ENCODE results near the gene BLTP3B. TPM values are rescaled to one million over a fixed set of nuclear protein-coding genes. Genes with fewer than 3 reads are reported as not detected.

BLTP3B gene
- total and polyA plus RNA-seq, 2 of the 13 experiments (the other 11 are each of a cell fraction or from before 2014, with no cell fraction given) = 15.6 to 24.4 TPM

GRCh38 chr12:100156731-100157426 lies 14.2 kb upstream of the BLTP3B start:
- H3K36me3 ChIP-seq (replicated peaks in 1 of 2; ENCODE audit: control insufficient read depth in 1 of 2, insufficient read depth in 2 of 2, low read length in 2 of 2) = no peaks in the 10 kb centered on the region
- peaks cover 4% of the 10 kb centered on the region; the same call in 1 of the 2 replicates for H3K9me3 ChIP-seq (ENCODE audit: low read length)
- ATAC-seq (peak; percentile 14; the same call in 2 of the 3 replicates), FAIRE-seq (no peak), DNase-seq (ENCODE audit: low spot score) (no peak)
- in situ Hi-C loops (cut with HindIII; ENCODE audit: extremely low pct_ligation_motif_present, low pct_unique_long_range_greater_than_20kb) (no loop called here), intact Hi-C loops (cut with micrococcal nuclease; ENCODE audit: unreplicated experiment) (no loop called here)
- ChIA-PET CTCF (ENCODE audit: low intra/inter-chr PET ratio, low total read pairs) (no interaction called here), POLR2A (no interaction called here)
- no TSS peak for BruUV-seq (replicated peaks)
- H3K4me1 ChIP-seq (ENCODE audit: insufficient read depth, low read length) = peaks cover 6% of the 10 kb centered on the region; the same call in 1 of the 2 replicates
- H3K9ac ChIP-seq (ENCODE audit: insufficient read depth, low read depth, low read length) = no peak overlapping the region
- H2AFZ ChIP-seq (ENCODE audit: low read length) = no peak overlapping the region
- TF ChIP-seq RBFOX2 (IDR thresholded peaks at IDR 0.05; ENCODE audit: low read depth, low read length) (no peak), ZFX (CRISPR knock-in tag; IDR thresholded peaks at IDR 0.05; ENCODE audit: low read depth) (no peak), BRD4 (CRISPR knock-in tag; IDR thresholded peaks at IDR 0.05) (no peak), ZNF709 (CRISPR knock-in tag; IDR thresholded peaks at IDR 0.05) (no peak)
- TF ChIP-seq, protein P1, sequence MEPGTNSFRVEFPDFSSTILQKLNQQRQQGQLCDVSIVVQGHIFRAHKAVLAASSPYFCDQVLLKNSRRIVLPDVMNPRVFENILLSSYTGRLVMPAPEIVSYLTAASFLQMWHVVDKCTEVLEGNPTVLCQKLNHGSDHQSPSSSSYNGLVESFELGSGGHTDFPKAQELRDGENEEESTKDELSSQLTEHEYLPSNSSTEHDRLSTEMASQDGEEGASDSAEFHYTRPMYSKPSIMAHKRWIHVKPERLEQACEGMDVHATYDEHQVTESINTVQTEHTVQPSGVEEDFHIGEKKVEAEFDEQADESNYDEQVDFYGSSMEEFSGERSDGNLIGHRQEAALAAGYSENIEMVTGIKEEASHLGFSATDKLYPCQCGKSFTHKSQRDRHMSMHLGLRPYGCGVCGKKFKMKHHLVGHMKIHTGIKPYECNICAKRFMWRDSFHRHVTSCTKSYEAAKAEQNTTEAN (CRISPR knock-in tag; conservative IDR thresholded peaks at IDR 0.05) = no peak
- 97% methylated on average over 7 of the region's 11 CpGs for WGBS (ENCODE audit: low lambda C conversion rate)
- no peaks in the 10 kb centered on the region for H3K27me3 ChIP-seq (ENCODE audit: control insufficient read depth in 1 of 2, insufficient read depth in 2 of 2, low read length in 2 of 2)
- H3K27ac ChIP-seq (ENCODE audit: extremely low read length, insufficient read depth, low read length) = no peak overlapping the region
- no peaks in the 10 kb centered on the region for H4K20me1 ChIP-seq (ENCODE audit: insufficient read depth, low read length)
- no peak overlapping the region for H3K4me3 ChIP-seq (replicated peaks in 1 of 3; ENCODE audit: insufficient read depth in 1 of 3, low read depth in 2 of 3, low read length in 3 of 3)
- H3K79me2 ChIP-seq (ENCODE audit: insufficient read depth, low read length) = no peaks in the 10 kb centered on the region
- no peak overlapping the region for H3K4me2 ChIP-seq (ENCODE audit: low read depth, low read length)

Data from HepG2 (cell line).